PFSK-1 (cell line): Measurements from ENCODE around the gene ADAM33.

Source experiments
- FOXP2 ChIP-seq: optimal IDR thresholded peaks from 2 replicates; pipeline ENCODE3; 2011; ENCODE audit warnings: borderline replicate concordance, control low read depth, inconsistent platforms; ENCODE audit not compliant: insufficient read depth; ENCODE audit errors: extremely low read length, extremely low read depth
- POLR2AphosphoS5 ChIP-seq: IDR thresholded peaks from 2 replicates; pipeline ENCODE4 v1.6.1; 2012; ENCODE audit warnings: low read depth, mild to moderate bottlenecking, control low read depth, low read length, moderate library complexity
- REST ChIP-seq, 2 experiments: IDR thresholded peaks; 2 replicates each; pipeline versions ENCODE4 v1.6.1 to v1.8.0; 2011 to 2012; ENCODE audit warnings: low read depth in 2 of 2, low read length in 2 of 2, control low read depth in 1 of 2, inconsistent platforms in 1 of 2, mild to moderate bottlenecking in 1 of 2, moderate library complexity in 1 of 2; ENCODE audit not compliant: insufficient read depth in 1 of 2
- SIN3A ChIP-seq: IDR thresholded peaks from 2 replicates; pipeline ENCODE4 v1.6.1; 2012; ENCODE audit warnings: mild to moderate bottlenecking, low read length, moderate library complexity, borderline replicate concordance; ENCODE audit not compliant: insufficient read depth
- TAF1 ChIP-seq: IDR thresholded peaks from 2 replicates; pipeline ENCODE4 v1.6.1; 2012; ENCODE audit warnings: low read length, control low read depth, borderline replicate concordance; ENCODE audit not compliant: insufficient read depth

DNA sequence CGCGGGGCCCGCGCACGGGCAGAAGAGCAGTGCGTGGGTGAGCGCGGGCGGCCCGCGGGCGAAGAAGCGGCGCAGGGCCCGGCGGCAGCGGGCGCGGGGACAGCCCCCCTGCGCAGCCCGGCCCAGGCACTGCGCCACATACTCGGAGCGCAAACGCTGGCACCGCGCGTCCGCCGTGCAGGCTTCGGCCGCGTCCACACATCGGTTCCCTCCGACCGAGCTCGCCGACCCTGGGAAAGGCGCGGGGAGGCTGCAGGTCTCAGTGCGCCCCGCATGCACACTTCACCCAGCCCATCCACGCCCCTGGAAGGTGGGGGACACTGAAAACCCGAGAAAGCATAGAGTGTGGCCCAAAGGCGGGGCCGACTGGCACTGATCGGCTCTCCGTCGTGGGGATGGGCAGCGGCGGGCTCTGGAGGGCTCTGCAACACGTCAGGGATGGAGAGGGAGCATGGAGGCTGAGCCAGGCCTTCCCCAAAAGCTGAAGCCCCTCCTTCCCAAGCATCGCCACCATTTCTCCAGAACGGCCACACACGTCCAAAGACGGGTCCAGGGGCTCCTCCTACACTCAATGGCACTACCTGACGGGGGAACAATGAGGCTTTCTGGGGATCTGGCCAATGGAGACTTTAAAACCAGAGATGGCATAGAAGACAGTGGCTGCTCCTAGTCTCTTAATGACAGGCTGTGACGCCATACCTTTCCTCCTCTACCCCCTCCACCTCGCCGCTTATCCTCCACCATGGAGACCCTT, 20.6 kb downstream of the ADAM33 start:
- no peak for TF ChIP-seq POLR2AphosphoS5
- TF ChIP-seq REST (IDR thresholded peaks at IDR 0.05; ENCODE audit: insufficient read depth in 1 of 2, low read depth in 2 of 2, low read length in 2 of 2), result no peak
- no peak for TF ChIP-seq FOXP2
- no peak for TF ChIP-seq TAF1
- TF ChIP-seq SIN3A, result no peak
